AG10803 (cell line): ENCODE data around the gene L3MBTL2.

Source experiments
- DNase-seq: peaks from one replicate; pipeline ENCODE4 v3.0.0; 2010; ENCODE audit warnings: low read depth
- H3K4me3 ChIP-seq: 2 replicates; pipeline ENCODE4 v1.5.1; 2011; ENCODE audit warnings: mild to moderate bottlenecking, low read length, control low read depth
- CTCF ChIP-seq: conservative IDR thresholded peaks from 2 replicates; pipeline ENCODE4 v1.5.1; 2011; ENCODE audit warnings: mild to moderate bottlenecking, low read length, control low read depth, inconsistent platforms

The L3MBTL2 gene

GRCh38 chr22:41193829-41194228 is 11.3 kb upstream of the L3MBTL2 start:
- no peak for TF ChIP-seq CTCF
- no peak for DNase-seq
- no peak overlapping the region for H3K4me3 ChIP-seq

GRCh38 chr22:41197038-41197972 is 7.8 kb upstream of the L3MBTL2 start:
- DNase-seq = peak; percentile 27
- peak; percentile 29 for TF ChIP-seq CTCF
- peak overlapping the region; percentile 85 for H3K4me3 ChIP-seq

GRCh38 chr22:41198027-41198580 is 7.0 kb upstream of the L3MBTL2 start:
- DNase-seq = no peak
- 0 out of 2 replicates have a peak, but pooled peaks have one; percentile 3 for TF ChIP-seq CTCF
- peak overlapping the region; percentile 85 for H3K4me3 ChIP-seq

- no peak overlapping the region for H3K4me3 ChIP-seq
- DNase-seq = no peak
- TF ChIP-seq CTCF = no peak
These were observed 4.0 kb upstream of the L3MBTL2 start for GRCh38 chr22:41201141-41201540.

GRCh38 chr22:41203118-41203517 is 2.0 kb upstream of the L3MBTL2 start:
- DNase-seq = no peak
- H3K4me3 ChIP-seq = no peak overlapping the region
- no peak for TF ChIP-seq CTCF

- DNase-seq = no peak
- no peak for TF ChIP-seq CTCF
These were observed 1.0 kb upstream of the L3MBTL2 start for GRCh38 chr22:41204066-41204465.

GRCh38 chr22:41206719-41207118 is 1.6 kb downstream of the L3MBTL2 start:
- H3K4me3 ChIP-seq = no peak overlapping the region
- TF ChIP-seq CTCF = no peak
- no peak for DNase-seq

More at GRCh38 chr22:41204066-41204465, 1.0 kb upstream of the L3MBTL2 start:
- no peak overlapping the region for H3K4me3 ChIP-seq
